NCI-H128 (cell line): ENCODE results near the gene MAGED4B.
"Not testable (repeated sequence)": the region's sequence is repeated elsewhere in the genome, so short reads cannot be mapped to it uniquely, and the experiment has no call there.

Source experiments
- DNase-seq: peaks from one replicate; lab custom pipeline; 2025; ENCODE audit not compliant: unreplicated experiment; lab: John Stamatoyannopoulos, UW

The MAGED4B gene

GRCh38 chrX:52068666-52069640 is at the start of gene MAGED4B:
Gene MAGED4B (minus strand): TSS chrX:52069183. CDS start chrX:52068172, 1,011 bp downstream.
- DNase-seq, result not testable (repeated sequence)

- DNase-seq, result no peak
These were observed 49.3 kb upstream of the MAGED4B start for GRCh38 chrX:52118262-52118661.

GRCh38 chrX:52082578-52082977 is 13.6 kb upstream of the MAGED4B start:
- no peak for DNase-seq

- DNase-seq, result no peak
These were observed 9.1 kb upstream of the MAGED4B start for GRCh38 chrX:52078131-52078530.

GRCh38 chrX:52042288-52042687 is 26.7 kb downstream of the MAGED4B start:
- not testable (repeated sequence) for DNase-seq

- no peak for DNase-seq
These were observed 34.8 kb downstream of the MAGED4B start for GRCh38 chrX:52034211-52034610.

GRCh38 chrX:52031371-52031770 is 37.6 kb downstream of the MAGED4B start:
- DNase-seq, result no peak

- no peak for DNase-seq
These were observed 53.2 kb downstream of the MAGED4B start for GRCh38 chrX:52015794-52016193.
